B cell (primary cell): ENCODE results near the gene ACR.

Experiments
- CTCF ChIP-seq: fragments of 200-600 bp; IDR thresholded peaks from one replicate; pipeline ENCODE4 v1.8.0; 2022; ENCODE audit warnings: antibody characterized with exemption, mild to moderate bottlenecking
- EZH2 ChIP-seq: IDR thresholded peaks from 2 replicates; pipeline ENCODE4 v1.6.1; 2012; ENCODE audit warnings: borderline replicate concordance, low read depth, mild to moderate bottlenecking, moderate library complexity, low read length; ENCODE audit not compliant: insufficient read depth, poor library complexity, severe bottlenecking

GRCh38 chr22:50714631-50715179 is 23.3 kb upstream of the ACR start:
- TF ChIP-seq CTCF (no peak), EZH2 (no peak)
